Femur (tissue), 1 donor: ENCODE measurements around the gene CLIP4.
A peak's percentile ranks its signal among the peaks of the same experiment; 100 is the strongest.
"Not testable (repeated sequence)": the region's sequence is repeated elsewhere in the genome, so short reads cannot be mapped to it uniquely, and the experiment has no call there.

Source experiments
- DNase-seq: peaks from one replicate; pipeline ENCODE4 v3.0.0-alpha.2; 2017

Gene CLIP4

GRCh38 chr2:29114946-29115609 is at the start of gene CLIP4:
Gene CLIP4 (plus strand): TSS chr2:29115415. CDS start chr2:29121389, 5,974 bp downstream.
- DNase-seq: peak; percentile 55

- no peak for DNase-seq
Observed at GRCh38 chr2:29066271-29066860, 48.8 kb upstream of the CLIP4 start.

- no peak for DNase-seq
Observed at GRCh38 chr2:29066997-29067605, 48.1 kb upstream of the CLIP4 start.

- DNase-seq: no peak
Observed at GRCh38 chr2:29068513-29068912, 46.7 kb upstream of the CLIP4 start.

- DNase-seq: no peak
Observed at GRCh38 chr2:29070526-29070925, 44.7 kb upstream of the CLIP4 start.

- no peak for DNase-seq
Observed at GRCh38 chr2:29071032-29071975, 43.9 kb upstream of the CLIP4 start.

- DNase-seq: no peak
Observed at GRCh38 chr2:29072251-29072650, 43.0 kb upstream of the CLIP4 start.

GRCh38 chr2:29072971-29073725 is 42.1 kb upstream of the CLIP4 start:
- no peak for DNase-seq

GRCh38 chr2:29073933-29074332 is 41.3 kb upstream of the CLIP4 start:
- no peak for DNase-seq

GRCh38 chr2:29074411-29074810 is 40.8 kb upstream of the CLIP4 start, which contains the start of gene PCARE:
Gene PCARE (minus strand): TSS chr2:29074523. CDS start chr2:29074261, 262 bp downstream.
- DNase-seq: no peak

GRCh38 chr2:29075894-29076705 is 39.1 kb upstream of the CLIP4 start:
- no peak for DNase-seq

GRCh38 chr2:29079887-29080286 is 35.3 kb upstream of the CLIP4 start:
- DNase-seq: no peak

- no peak for DNase-seq
Observed at GRCh38 chr2:29080886-29081743, 34.1 kb upstream of the CLIP4 start.

- DNase-seq: no peak
Observed at GRCh38 chr2:29082804-29083495, 32.3 kb upstream of the CLIP4 start.

- DNase-seq: no peak
Observed at GRCh38 chr2:29084554-29084953, 30.7 kb upstream of the CLIP4 start.

- DNase-seq: not testable (repeated sequence)
Observed at GRCh38 chr2:29090311-29090710, 24.9 kb upstream of the CLIP4 start.

- no peak for DNase-seq
Observed at GRCh38 chr2:29096969-29097368, 18.2 kb upstream of the CLIP4 start.

- no peak for DNase-seq
Observed at GRCh38 chr2:29097569-29097968, 17.6 kb upstream of the CLIP4 start.

- no peak for DNase-seq
Observed at GRCh38 chr2:29100564-29100963, 14.7 kb upstream of the CLIP4 start.

- no peak for DNase-seq
Observed at GRCh38 chr2:29104688-29105087, 10.5 kb upstream of the CLIP4 start.
